ENCODE measurements around the gene SLC35F2. TPM values are rescaled to one million over a fixed set of nuclear protein-coding genes. Genes with fewer than 3 reads are reported as not detected.

The SLC35F2 gene
- total RNA-seq, 3 donors from 2014 or later (not counting 1 experiment from before 2014, with no cell fraction given): 1.2 to 3.7 (median 2.7) TPM

GRCh38 chr11:107808521-107808920, 50.1 kb downstream of the SLC35F2 start:
- no peak for DNase-seq
- Histone ChIP-seq H3K4me3 (ENCODE audit: low read length) (no peak overlapping the region), H3K36me3 (ENCODE audit: control insufficient read depth, insufficient read depth, low read length) (peaks cover 9% of the 10 kb centered on the region), H3K27ac (ENCODE audit: low read length) (no peak overlapping the region), H3K9me3 (ENCODE audit: control insufficient read depth, insufficient read depth, low read length) (no peaks in the 10 kb centered on the region), H3K4me1 (ENCODE audit: control insufficient read depth, insufficient read depth, low read length) (no peaks in the 10 kb centered on the region), H3K27me3 (ENCODE audit: control insufficient read depth, insufficient read depth, low read length) (no peaks in the 10 kb centered on the region)
- 96% methylated on average over 4 of the region's 4 CpGs for WGBS (ENCODE audit: insufficient coverage)
- TF ChIP-seq CTCF (IDR thresholded peaks at IDR 0.05): no peak
- Mint-ChIP-seq H3K4me3 (no peak overlapping the region), H3K27me3 (ENCODE audit: low read depth in 2 of 2) (no peaks in the 10 kb centered on the region), H3K4me1 (no peaks in the 10 kb centered on the region), H3K27ac (no peak overlapping the region), H3K36me3 (no peaks in the 10 kb centered on the region), H3K9me3 (no peaks in the 10 kb centered on the region)
- no peak for ATAC-seq
- intact Hi-C loops (cut with micrococcal nuclease): no loop called here

DNA sequence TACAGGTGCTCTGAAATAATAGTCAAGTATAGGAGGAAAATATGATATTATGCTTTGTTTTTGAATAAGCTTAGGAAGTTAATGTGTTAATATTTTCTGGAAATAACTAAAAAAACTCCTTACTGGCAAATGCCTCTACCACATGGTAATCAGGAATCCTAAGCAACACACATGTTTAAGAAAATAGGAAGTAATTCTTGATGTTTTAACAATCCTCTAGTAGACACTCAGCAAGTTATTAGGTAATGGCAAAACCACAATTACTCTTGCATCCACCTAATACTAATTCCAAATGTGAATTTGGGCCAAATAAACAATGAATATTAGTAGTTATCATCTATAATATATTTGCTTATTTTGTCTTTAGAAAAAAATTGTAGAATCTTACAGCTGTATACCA, 53.6 kb downstream of the SLC35F2 start:
- Histone ChIP-seq H3K9me3 (ENCODE audit: control insufficient read depth, insufficient read depth, low read length) (no peaks in the 10 kb centered on the region), H3K4me1 (ENCODE audit: control insufficient read depth, insufficient read depth, low read length) (no peaks in the 10 kb centered on the region), H3K27me3 (ENCODE audit: control insufficient read depth, insufficient read depth, low read length) (no peaks in the 10 kb centered on the region), H3K4me3 (ENCODE audit: low read length) (no peak overlapping the region), H3K27ac (ENCODE audit: low read length) (no peak overlapping the region), H3K36me3 (ENCODE audit: control insufficient read depth, insufficient read depth, low read length) (peaks cover 9% of the 10 kb centered on the region)
- Mint-ChIP-seq H3K27me3 (ENCODE audit: low read depth in 2 of 2) (no peaks in the 10 kb centered on the region), H3K36me3 (no peaks in the 10 kb centered on the region), H3K9me3 (no peaks in the 10 kb centered on the region), H3K4me1 (no peaks in the 10 kb centered on the region), H3K27ac (no peak overlapping the region), H3K4me3 (no peak overlapping the region)
- no peak for TF ChIP-seq CTCF (IDR thresholded peaks at IDR 0.05)
- ATAC-seq (no peak), DNase-seq (no peak)
- intact Hi-C loops (cut with micrococcal nuclease): no loop called here

- no peaks in the 10 kb centered on the region for H3K27me3 Mint-ChIP-seq (ENCODE audit: low read depth in 2 of 2)
- no peaks in the 10 kb centered on the region for H3K9me3 ChIP-seq (ENCODE audit: control insufficient read depth, insufficient read depth, low read length)
- H3K27ac ChIP-seq (ENCODE audit: low read length): no peak overlapping the region
- no peak overlapping the region for H3K4me3 ChIP-seq (ENCODE audit: low read length)
- no peaks in the 10 kb centered on the region for H3K27me3 ChIP-seq (ENCODE audit: control insufficient read depth, insufficient read depth, low read length)
- no peak for TF ChIP-seq CTCF (IDR thresholded peaks at IDR 0.05)
- H3K4me1 ChIP-seq (ENCODE audit: control insufficient read depth, insufficient read depth, low read length): no peaks in the 10 kb centered on the region
- ATAC-seq (no peak), DNase-seq (no peak)
- peaks cover 9% of the 10 kb centered on the region for H3K36me3 ChIP-seq (ENCODE audit: control insufficient read depth, insufficient read depth, low read length)
- H3K4me1 Mint-ChIP-seq: no peaks in the 10 kb centered on the region
- no peaks in the 10 kb centered on the region for H3K9me3 Mint-ChIP-seq
- no peak overlapping the region for H3K4me3 Mint-ChIP-seq
- no peak overlapping the region for H3K27ac Mint-ChIP-seq
- intact Hi-C loops (cut with micrococcal nuclease): no loop called here
- no peaks in the 10 kb centered on the region for H3K36me3 Mint-ChIP-seq
- 86% methylated on average over 1 of the region's 1 CpG for WGBS (ENCODE audit: insufficient coverage)
Observed at GRCh38 chr11:107804211-107804610, 54.4 kb downstream of the SLC35F2 start.

DNA sequence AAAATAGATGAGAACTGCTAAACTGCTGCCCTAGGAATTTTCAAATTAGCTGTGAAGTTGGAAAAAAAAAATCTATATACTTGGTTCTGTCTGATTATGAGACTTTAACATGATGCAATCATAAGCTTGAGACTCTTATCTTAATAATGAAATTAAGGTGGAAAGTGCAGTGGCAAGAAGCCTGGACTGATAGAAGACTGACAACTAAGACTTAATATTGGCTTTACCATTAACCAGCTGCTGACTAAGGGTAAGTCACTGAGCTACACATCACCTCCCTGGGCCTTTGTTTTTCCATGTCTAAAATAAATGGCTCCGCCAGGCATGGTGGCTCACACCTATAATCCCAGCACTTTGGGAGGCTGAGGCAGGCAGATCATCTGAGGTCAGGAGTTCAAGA, 56.9 kb downstream of the SLC35F2 start:
- DNase-seq: no peak
- intact Hi-C loops (cut with micrococcal nuclease): no loop called here
- Histone ChIP-seq H3K27ac (ENCODE audit: low read length) (no peak overlapping the region), H3K27me3 (ENCODE audit: control insufficient read depth, insufficient read depth, low read length) (no peaks in the 10 kb centered on the region), H3K36me3 (ENCODE audit: control insufficient read depth, insufficient read depth, low read length) (peaks cover 8% of the 10 kb centered on the region), H3K9me3 (ENCODE audit: control insufficient read depth, insufficient read depth, low read length) (no peaks in the 10 kb centered on the region), H3K4me3 (ENCODE audit: low read length) (no peak overlapping the region), H3K4me1 (ENCODE audit: control insufficient read depth, insufficient read depth, low read length) (no peaks in the 10 kb centered on the region)
- Mint-ChIP-seq H3K27me3 (ENCODE audit: low read depth in 2 of 2) (no peaks in the 10 kb centered on the region), H3K27ac (no peak overlapping the region), H3K4me1 (no peaks in the 10 kb centered on the region), H3K4me3 (no peak overlapping the region), H3K36me3 (no peaks in the 10 kb centered on the region), H3K9me3 (no peaks in the 10 kb centered on the region)
- TF ChIP-seq CTCF (IDR thresholded peaks at IDR 0.05): no peak
- ATAC-seq: no peak
- 88% methylated on average over 1 of the region's 1 CpG for WGBS (ENCODE audit: insufficient coverage)
